Dermis blood vessel endothelial cell (primary cell): Measurements from ENCODE around the gene ITGA3. TPM values are rescaled to one million over a fixed set of nuclear protein-coding genes. Genes with fewer than 3 reads are reported as not detected.
A peak's percentile ranks its signal among the peaks of the same experiment; 100 is the strongest.
"Not testable (repeated sequence)": the region's sequence is repeated elsewhere in the genome, so short reads cannot be mapped to it uniquely, and the experiment has no call there.

Experiments used
- DNase-seq: peaks from one replicate; pipeline ENCODE4 v3.0.0; 2010
- total RNA-seq: library from RNA; depleted of rRNA; stranded (reverse); fragments of >200 nt; gene quantifications from 2 replicates; pipeline ENCODE4 v1.2.3, GENCODE V29; 2014

ITGA3 gene
- total RNA-seq, 1 donor from 2014 or later = 116 TPM

- DNase-seq = peak; percentile 80
These were observed 2.9 kb upstream of the ITGA3 start for GRCh38 chr17:50052822-50053653.

- DNase-seq = no peak
These were observed 2.3 kb upstream of the ITGA3 start for GRCh38 chr17:50053654-50053960.

- DNase-seq = peak; percentile 39
These were observed 870 bp upstream of the ITGA3 start for GRCh38 chr17:50055055-50055425.

- peak; percentile 79 for DNase-seq
These were observed 479 bp downstream of the ITGA3 start for GRCh38 chr17:50056217-50056960.

- DNase-seq = peak; percentile 41
These were observed 1.0 kb downstream of the ITGA3 start for GRCh38 chr17:50056961-50057330.

- no peak for DNase-seq
These were observed 1.6 kb downstream of the ITGA3 start for GRCh38 chr17:50057521-50057991.

- DNase-seq = no peak
These were observed 2.5 kb downstream of the ITGA3 start for GRCh38 chr17:50058296-50058953.

- no peak for DNase-seq
These were observed 3.3 kb downstream of the ITGA3 start for GRCh38 chr17:50059256-50059655.

- DNase-seq = peak; percentile 31
These were observed 3.9 kb downstream of the ITGA3 start for GRCh38 chr17:50059759-50060273.

- no peak for DNase-seq
These were observed 5.2 kb downstream of the ITGA3 start for GRCh38 chr17:50060951-50061712.

- DNase-seq = not testable (repeated sequence)
These were observed 5.8 kb downstream of the ITGA3 start for GRCh38 chr17:50061713-50062045.

GRCh38 chr17:50062293-50063243 lies 6.7 kb downstream of the ITGA3 start:
- DNase-seq = peak; percentile 35

- peak; percentile 23 for DNase-seq
These were observed 7.8 kb downstream of the ITGA3 start for GRCh38 chr17:50063561-50064252.

- peak; percentile 82 for DNase-seq
These were observed 8.5 kb downstream of the ITGA3 start for GRCh38 chr17:50064253-50065001.

- no peak for DNase-seq
These were observed 9.1 kb downstream of the ITGA3 start for GRCh38 chr17:50065056-50065455.

- DNase-seq = no peak
These were observed 11.1 kb downstream of the ITGA3 start for GRCh38 chr17:50066995-50067394.

GRCh38 chr17:50067996-50068395 lies 12.1 kb downstream of the ITGA3 start:
- no peak for DNase-seq

- DNase-seq = no peak
These were observed 15.2 kb downstream of the ITGA3 start for GRCh38 chr17:50070908-50071680.

GRCh38 chr17:50071692-50072091 lies 15.8 kb downstream of the ITGA3 start:
- DNase-seq = no peak
